Activated CD8-positive, alpha-beta memory T cell treated with anti-CD3 and anti-CD28 coated beads, Interleukin-2, amount 50 U/mL, for 48 hours (primary cell): ENCODE data around the gene SH3PXD2B.
"Not testable (repeated sequence)": the region's sequence is repeated elsewhere in the genome, so short reads cannot be mapped to it uniquely, and the experiment has no call there.

Experiments used
- DNase-seq: peaks from one replicate; pipeline ENCODE4 v3.0.0-alpha.2; 2020

Gene SH3PXD2B

DNA sequence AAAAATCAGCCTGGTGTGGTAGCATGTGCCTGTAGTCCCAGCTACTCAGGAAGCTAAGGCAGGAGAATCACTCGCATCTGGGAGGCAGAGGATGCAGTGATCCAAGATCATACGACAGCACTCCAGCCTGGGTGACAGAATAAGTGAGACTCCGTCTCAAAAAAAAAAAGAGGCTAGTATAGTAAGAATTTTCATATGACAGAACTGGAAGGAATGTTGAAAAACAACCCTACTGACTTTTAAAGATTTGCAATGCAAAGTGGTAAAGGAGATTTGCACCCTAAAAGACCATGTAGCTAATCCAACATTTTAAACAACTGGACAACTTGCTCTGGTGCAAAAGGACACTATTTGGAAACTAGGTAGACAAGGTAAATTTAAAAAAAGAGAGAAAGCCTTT is 58.1 kb downstream of the SH3PXD2B start:
- DNase-seq, result no peak

GRCh38 chr5:172395483-172395882 is 58.8 kb downstream of the SH3PXD2B start:
- no peak for DNase-seq

- no peak for DNase-seq
These were observed 64.7 kb downstream of the SH3PXD2B start for GRCh38 chr5:172389578-172390112.

- no peak for DNase-seq
These were observed 66.0 kb downstream of the SH3PXD2B start for GRCh38 chr5:172388246-172388733.

GRCh38 chr5:172385707-172386106 is 68.6 kb downstream of the SH3PXD2B start:
- no peak for DNase-seq

DNA sequence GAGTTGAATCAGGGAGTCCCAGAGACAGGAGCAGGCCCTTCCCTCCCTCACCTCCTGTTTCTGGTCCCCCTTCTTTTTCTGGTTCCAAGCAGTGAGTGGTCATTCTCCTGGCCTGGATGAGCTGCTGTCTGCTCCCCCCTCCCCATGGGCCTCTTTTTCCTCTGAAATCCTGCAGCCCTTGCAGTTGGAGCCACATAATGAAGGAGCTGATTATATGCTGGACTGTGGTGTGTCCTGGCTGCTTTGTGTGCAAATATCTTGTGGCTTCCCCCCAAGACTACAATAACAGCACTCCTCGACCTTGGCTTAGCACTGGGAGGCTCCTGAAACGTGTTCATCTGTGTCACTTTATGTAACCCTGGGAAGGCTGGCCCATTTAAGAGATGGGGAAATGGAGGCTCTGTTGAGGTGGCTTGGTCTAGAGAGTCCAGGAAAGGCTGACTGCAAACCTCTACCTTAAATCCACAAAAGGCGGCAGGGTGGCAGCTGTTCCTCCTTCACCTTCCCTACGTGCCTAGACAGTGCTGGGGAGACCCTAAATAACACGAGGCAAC is 69.2 kb downstream of the SH3PXD2B start:
- DNase-seq, result no peak

DNA sequence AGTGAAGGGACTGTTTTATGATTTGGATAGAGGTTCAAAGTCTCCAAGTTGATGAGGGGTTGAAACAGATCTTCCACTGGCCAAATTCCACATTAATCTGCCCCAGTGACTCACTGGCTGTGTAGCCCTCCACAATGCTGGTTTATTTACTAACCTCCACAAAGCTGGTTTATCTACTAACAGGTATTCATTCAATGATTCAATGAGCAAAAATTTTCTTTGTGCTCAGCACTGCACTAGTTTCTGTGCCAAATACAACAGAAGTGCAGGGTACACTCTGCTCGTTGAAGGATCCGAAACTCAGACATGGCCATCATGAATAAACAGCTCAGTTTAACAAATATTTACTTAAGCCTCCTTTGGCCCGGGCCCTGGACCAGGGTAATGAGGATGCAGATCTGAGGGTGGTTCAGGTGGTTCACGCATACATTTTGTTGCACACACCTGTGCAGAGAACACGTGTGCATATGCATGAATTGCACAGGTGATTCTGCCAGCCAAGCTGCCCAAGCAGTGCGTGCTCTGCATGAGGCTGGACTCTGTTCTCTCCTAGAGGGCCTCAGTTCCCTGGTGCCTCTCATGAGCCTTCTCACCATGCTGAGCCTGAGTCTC is 71.0 kb downstream of the SH3PXD2B start:
- DNase-seq, result no peak

GRCh38 chr5:172380987-172381643 is 73.2 kb downstream of the SH3PXD2B start:
- no peak for DNase-seq

GRCh38 chr5:172380301-172380986 is 73.9 kb downstream of the SH3PXD2B start:
- DNase-seq, result no peak

GRCh38 chr5:172379481-172379880 is 74.8 kb downstream of the SH3PXD2B start:
- DNase-seq, result no peak

DNA sequence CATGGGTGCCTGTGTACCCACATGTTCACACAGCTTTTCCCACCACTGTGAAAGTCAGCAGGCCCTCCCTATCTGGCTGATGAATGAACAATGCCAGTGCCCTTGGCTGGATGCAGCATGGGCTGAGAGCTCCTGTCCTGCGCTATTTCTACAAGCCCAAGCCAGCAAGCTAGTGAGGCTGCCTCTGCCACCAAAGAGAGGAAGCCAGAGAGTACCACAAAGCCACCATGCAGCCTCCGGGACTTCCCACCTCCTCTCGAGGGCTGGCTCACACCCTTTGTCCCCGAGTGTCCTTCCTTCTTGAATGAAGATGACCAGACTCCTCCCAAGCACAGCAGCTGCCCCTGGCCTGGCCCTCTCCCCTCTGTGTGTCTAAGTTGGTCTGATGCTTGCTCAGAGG is 76.5 kb downstream of the SH3PXD2B start:
- no peak for DNase-seq

- DNase-seq, result no peak
These were observed 76.9 kb downstream of the SH3PXD2B start for GRCh38 chr5:172377438-172377837.

DNA sequence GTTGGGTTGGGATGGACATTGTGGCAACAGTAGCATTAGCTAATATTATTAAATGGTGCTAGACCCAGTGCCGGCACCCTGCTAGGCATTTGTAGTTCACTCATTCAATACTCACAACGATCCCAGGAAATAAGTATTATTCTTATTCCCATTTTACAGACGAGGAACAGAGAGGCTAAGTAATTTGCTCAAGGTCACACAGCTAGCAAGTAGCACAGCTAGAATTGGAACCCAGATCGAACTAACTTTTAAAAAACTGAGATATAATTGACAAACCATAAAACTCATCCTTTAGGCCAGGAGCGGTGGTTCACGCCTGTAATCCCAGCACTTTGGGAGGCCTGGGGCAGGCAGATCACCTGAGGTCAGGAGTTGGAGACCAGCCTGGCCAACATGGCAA is 79.5 kb downstream of the SH3PXD2B start:
- DNase-seq, result no peak

DNA sequence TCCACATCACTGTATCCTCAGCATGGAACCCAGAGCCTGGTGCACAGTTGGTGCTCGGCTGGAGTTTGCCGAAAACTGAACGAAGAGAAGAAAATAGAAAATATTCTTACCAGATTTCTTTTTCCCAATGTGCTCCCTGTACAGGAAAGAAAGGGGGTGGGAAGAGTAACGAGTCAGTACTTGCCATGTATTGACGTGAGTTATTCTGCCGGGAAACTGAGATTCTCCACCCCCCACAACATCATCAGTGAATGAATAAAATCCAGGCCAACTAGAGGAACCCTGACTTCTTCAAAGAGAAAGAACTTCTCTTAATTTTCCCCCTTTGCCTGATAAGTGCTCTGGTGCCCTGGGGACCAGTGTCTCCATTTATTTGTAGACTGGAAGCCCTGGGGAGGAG is 80.6 kb downstream of the SH3PXD2B start:
- no peak for DNase-seq

DNA sequence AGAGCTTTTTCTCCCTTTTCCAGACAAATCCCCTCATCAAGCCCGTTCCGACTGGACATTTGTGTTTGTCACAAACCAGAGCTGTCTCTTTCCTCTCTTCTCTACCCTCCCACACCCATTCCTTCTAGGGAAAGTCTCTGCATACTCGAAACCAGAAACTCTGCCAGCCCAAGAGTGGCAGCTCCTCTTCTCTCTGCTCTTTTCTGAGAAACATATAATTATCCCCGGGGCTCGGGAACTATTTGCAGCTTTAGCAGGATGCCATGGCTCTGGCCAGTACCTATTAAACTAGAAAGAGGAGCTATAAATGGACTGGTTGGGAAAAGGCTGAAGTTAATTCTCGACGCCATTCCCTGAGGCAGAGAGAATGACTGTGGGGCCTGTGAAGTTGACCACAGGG is 82.6 kb downstream of the SH3PXD2B start:
- no peak for DNase-seq

DNA sequence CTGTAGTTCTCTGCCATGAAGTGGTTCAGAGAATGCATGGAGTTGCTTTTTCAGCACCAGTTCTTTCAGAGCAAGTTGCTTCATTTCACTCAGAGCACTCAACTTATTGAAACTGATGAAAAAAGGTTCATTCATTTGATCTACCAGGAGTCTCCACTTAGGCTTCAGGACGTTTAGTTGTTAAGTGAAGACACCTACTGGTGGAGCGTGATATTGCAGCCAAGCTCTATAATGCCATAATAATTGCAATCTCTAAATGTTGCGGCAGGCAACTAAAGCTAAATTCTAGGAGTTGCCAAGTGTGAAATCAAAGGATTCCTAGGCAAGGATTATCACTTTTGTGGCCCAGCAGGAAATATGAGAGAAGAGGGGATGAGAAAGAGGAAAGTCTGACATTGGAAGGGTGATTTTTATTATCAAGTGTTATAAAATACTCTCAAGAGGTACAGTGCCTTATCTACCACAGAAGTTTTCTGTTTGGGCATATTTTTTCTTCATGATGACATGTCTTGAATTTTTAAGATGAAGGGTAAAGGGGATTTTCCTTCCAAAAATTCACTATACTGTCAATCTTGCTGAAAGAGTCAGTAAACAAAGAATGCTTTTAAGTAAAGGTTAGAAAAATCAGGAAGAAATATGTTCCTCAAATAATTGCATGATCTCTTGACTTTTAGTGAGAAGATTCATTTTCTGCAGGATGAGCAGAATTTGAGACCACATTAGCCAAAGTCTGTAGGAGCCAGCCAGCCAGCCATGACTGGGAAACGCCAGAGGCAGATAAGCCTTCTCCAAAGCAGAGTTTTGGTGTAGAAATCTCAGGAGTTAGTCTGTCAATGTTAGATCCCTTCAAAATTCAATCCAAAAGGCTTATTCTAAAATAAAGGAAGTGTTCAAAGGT is 83.4 kb downstream of the SH3PXD2B start:
- DNase-seq, result peak; percentile 76

- DNase-seq, result no peak
These were observed 84.1 kb downstream of the SH3PXD2B start for GRCh38 chr5:172370237-172370640.

GRCh38 chr5:172368699-172369098 is 85.6 kb downstream of the SH3PXD2B start:
- not testable (repeated sequence) for DNase-seq

DNA sequence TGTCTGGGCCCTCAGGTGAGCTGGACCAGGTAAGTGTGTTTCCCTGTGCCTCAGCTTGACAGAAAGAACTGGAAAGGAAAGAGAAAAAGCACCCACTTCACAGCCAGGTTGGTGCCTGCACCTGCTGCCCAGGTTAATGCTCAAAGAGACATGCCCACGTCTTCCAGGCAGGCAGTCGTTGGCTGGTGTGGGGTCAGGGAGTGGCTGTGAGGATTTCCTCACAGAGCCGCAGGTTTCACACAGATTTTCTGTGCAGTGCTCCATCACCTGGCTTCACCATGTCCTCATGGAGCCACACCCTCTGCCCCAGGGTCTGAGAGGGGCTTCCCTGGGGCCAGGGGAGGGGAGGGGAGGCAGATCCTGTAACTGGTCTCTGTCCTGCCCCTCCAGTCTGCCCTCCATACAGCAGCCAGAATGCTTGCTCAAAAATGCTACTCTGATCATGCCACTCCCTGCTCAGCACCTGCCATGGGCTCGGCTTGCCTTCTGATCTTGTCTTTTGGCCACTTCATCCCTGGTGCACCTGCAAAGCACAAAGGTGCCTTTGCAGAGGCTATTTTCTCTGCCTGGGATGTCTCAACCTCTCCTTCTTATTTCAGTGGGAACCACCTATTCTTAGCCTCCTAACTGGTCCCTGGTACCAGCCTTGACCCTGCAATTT is 88.2 kb downstream of the SH3PXD2B start:
- no peak for DNase-seq

GRCh38 chr5:172364773-172365172 is 89.6 kb downstream of the SH3PXD2B start:
- DNase-seq, result no peak

GRCh38 chr5:172362755-172363154 is 91.6 kb downstream of the SH3PXD2B start:
- DNase-seq, result no peak
